Endothelial cell of umbilical vein (primary cell): ENCODE results near the gene GAP43.

Experiments used
- CTCF ChIP-seq, 2 donors: IDR thresholded peaks; 1 replicate in 1 of 2; 2 replicates in 1 of 2; pipeline ENCODE4 v1.5.1; 2011; ENCODE audit warnings: low read length in 2 of 2, mild to moderate bottlenecking in 2 of 2, moderate library complexity in 2 of 2, control low read depth in 1 of 2, inconsistent platforms in 1 of 2, low read depth in 1 of 2; ENCODE audit not compliant: insufficient read depth in 1 of 2; ENCODE audit errors: extremely low read depth in 1 of 2
- FOS ChIP-seq: IDR thresholded peaks from 2 replicates; pipeline ENCODE4 v1.6.1; 2011; ENCODE audit warnings: mild to moderate bottlenecking, low read length, moderate library complexity, borderline replicate concordance; ENCODE audit not compliant: insufficient read depth
- JUN ChIP-seq: IDR thresholded peaks from 2 replicates; pipeline ENCODE4 v1.6.1; 2011; ENCODE audit warnings: borderline replicate concordance, low read depth; ENCODE audit not compliant: insufficient read length, insufficient read depth
- MYC ChIP-seq: IDR thresholded peaks from one replicate; pipeline ENCODE4 v1.6.1; 2011; ENCODE audit warnings: mild to moderate bottlenecking, low read depth, low read length
- POLR2A ChIP-seq: IDR thresholded peaks from 2 replicates; pipeline ENCODE4 v1.6.1; 2012; ENCODE audit warnings: low read depth, mild to moderate bottlenecking, control low read depth, low read length
- POLR2AphosphoS5 ChIP-seq: IDR thresholded peaks from 2 replicates; pipeline ENCODE4 v1.6.1; 2012; ENCODE audit warnings: low read depth, mild to moderate bottlenecking, control low read depth, low read length, moderate library complexity; ENCODE audit not compliant: insufficient read depth

GRCh38 chr3:115635406-115635805 is 12.1 kb downstream of the GAP43 start:
- TF ChIP-seq CTCF (IDR thresholded peaks at IDR 0.05; ENCODE audit: extremely low read depth in 1 of 2, insufficient read depth in 1 of 2, low read depth in 1 of 2, low read length in 2 of 2) (no peak), JUN (no peak), MYC (no peak), POLR2A (no peak), FOS (no peak), POLR2AphosphoS5 (no peak)
